K562 (cell line): ENCODE data around the gene SDC1. TPM values are rescaled to one million over a fixed set of nuclear protein-coding genes. Genes with fewer than 3 reads are reported as not detected.

Experiments used
- ATAC-seq: fragments of 200-7000 bp; cut with Tn5 transposase; 3 replicates; pipeline ENCODE4 v1.9.1; 2020; ENCODE audit warnings: moderate library complexity
- BruUV-seq: library from RNA; stranded (reverse); fragments of 400-500 nt; replicated peaks from 2 replicates; lab custom pipeline; 2021; lab: Mats Ljungman, UMichigan
- CTCF ChIA-PET: fragments of 300-600 bp; formaldehyde crosslinking; extraction: SDS; loops from one replicate; lab custom pipeline; 2021; ENCODE audit warnings: low intra/inter-chr PET ratio; lab: Yijun Ruan, JAX
- POLR2A ChIA-PET: fragments of 300-600, 350-650 bp; sonication (Branson Sonifier 250); formaldehyde crosslinking; extraction: SDS; loops from one replicate; lab custom pipeline; 2021; ENCODE audit warnings: antibody characterized with exemption, inconsistent platforms; lab: Yijun Ruan, JAX
- DNase-seq, 4 experiments: peaks; one replicate each; pipeline versions ENCODE4 v3.0.0 to v3.0.0-alpha.2; 2011 to 2018; ENCODE audit warnings: low spot score in 3 of 4, mixed read lengths in 3 of 4; ENCODE audit errors: extremely low read depth in 1 of 4
- FAIRE-seq: peaks from 2 replicates; lab custom pipeline; 2011; peaks lifted over from hg19 to GRCh38; lab: Jason Lieb, UNC
- H2AFZ ChIP-seq: 2 replicates; pipeline ENCODE4 v1.6.0; 2011; ENCODE audit warnings: low read depth, low read length, control low read depth, inconsistent platforms
- H3K27ac ChIP-seq: fragments of 200-600 bp; 3 replicates; pipeline ENCODE4 v1.8.0; 2011; ENCODE audit warnings: low read depth, mild to moderate bottlenecking, control low read depth, inconsistent platforms, low read length, moderate library complexity, mixed read lengths; ENCODE audit errors: extremely low read depth
- H3K27me3 ChIP-seq, 2 experiments: fragments of 300-600 bp in 1 of 2; 2 replicates in 1 of 2; 3 replicates in 1 of 2; pipeline versions ENCODE4 v1.6.0 to v1.8.0; 2011; ENCODE audit warnings: inconsistent platforms in 2 of 2, low read length in 2 of 2, mild to moderate bottlenecking in 1 of 2, mixed read lengths in 1 of 2, moderate library complexity in 1 of 2; ENCODE audit not compliant: control insufficient read depth in 2 of 2, insufficient read depth in 2 of 2
- H3K36me3 ChIP-seq: fragments of 300-600 bp; 3 replicates; pipeline ENCODE4 v1.8.0; 2011; ENCODE audit warnings: mild to moderate bottlenecking, low read length, inconsistent platforms; ENCODE audit not compliant: control insufficient read depth, insufficient read depth
- H3K4me1 ChIP-seq, 2 experiments: fragments of 200-600 bp in 1 of 2; replicated peaks in 1 of 2; 2 replicates in 1 of 2; 3 replicates in 1 of 2; pipeline versions ENCODE4 v1.5.1 to v1.8.0; 2011; ENCODE audit warnings: inconsistent platforms in 2 of 2, low read length in 2 of 2, mild to moderate bottlenecking in 1 of 2, mixed read lengths in 1 of 2, moderate library complexity in 1 of 2; ENCODE audit not compliant: control insufficient read depth in 2 of 2, insufficient read depth in 2 of 2
- H3K4me2 ChIP-seq: 2 replicates; pipeline ENCODE4 v1.6.1; 2011; ENCODE audit warnings: low read length, control low read depth, inconsistent platforms, mixed read lengths; ENCODE audit not compliant: insufficient read depth
- H3K4me3 ChIP-seq: fragments of 200-600 bp; sonication (generic), shearing (Covaris generic); 2 replicates; pipeline ENCODE4 v1.5.1; 2016; ENCODE audit warnings: control low read depth, inconsistent platforms
- H3K79me2 ChIP-seq: fragments of 200-600 bp; 3 replicates; pipeline ENCODE4 v1.8.0; 2011; ENCODE audit warnings: low read length, inconsistent platforms; ENCODE audit not compliant: control insufficient read depth, insufficient read depth
- H3K9ac ChIP-seq, 2 experiments: 2 replicates each; pipeline versions ENCODE4 v1.6.0 to v1.6.1; 2011; ENCODE audit warnings: low read depth in 2 of 2, low read length in 2 of 2, control low read depth in 1 of 2, inconsistent platforms in 1 of 2, mild to moderate bottlenecking in 1 of 2, mixed read lengths in 1 of 2; ENCODE audit not compliant: insufficient read depth in 1 of 2
- H3K9me1 ChIP-seq: one replicate; pipeline ENCODE4 v1.6.0; 2011; ENCODE audit warnings: inconsistent platforms, mild to moderate bottlenecking, low read length, moderate library complexity; ENCODE audit not compliant: control insufficient read depth, insufficient read depth
- H3K9me3 ChIP-seq: replicated peaks from 2 replicates; pipeline ENCODE4 v1.5.1; 2011; ENCODE audit warnings: low read depth, low read length, inconsistent platforms; ENCODE audit not compliant: control insufficient read depth, insufficient read depth
- H4K20me1 ChIP-seq: replicated peaks from 2 replicates; pipeline ENCODE4 v1.6.1; 2011; ENCODE audit warnings: low read length, inconsistent platforms, mixed read lengths; ENCODE audit not compliant: control insufficient read depth, insufficient read depth
- BACH1 ChIP-seq: fragments of 200-800 bp; sonication (Bioruptor generic); IDR thresholded peaks from 2 replicates; pipeline ENCODE4 v1.6.1; 2016; ENCODE audit warnings: missing genetic modification characterization, missing compliant biosample characterization
- HLTF ChIP-seq: fragments of 450-650 bp; IDR thresholded peaks from 2 replicates; pipeline ENCODE4 v1.6.1; 2016
- TAF7 ChIP-seq: fragments of 450-650 bp; IDR thresholded peaks from 2 replicates; pipeline ENCODE4 v1.6.1; 2016; ENCODE audit warnings: missing genetic modification characterization, missing compliant biosample characterization
- ZBTB5 ChIP-seq: fragments of 450-650 bp; IDR thresholded peaks from 2 replicates; pipeline ENCODE4 v1.6.1; 2017; ENCODE audit warnings: antibody characterized with exemption
- WGBS: fragments of 100-300 bp; shearing (Covaris generic); methylation state at CpG from one replicate; pipeline ENCODE4 v1.1.6; 2016; ENCODE audit warnings: low coverage, mixed read lengths; ENCODE audit not compliant: insufficient coverage; ENCODE audit errors: missing lambda C conversion rate; 5-methylcytosine and 5-hydroxymethylcytosine counted together
- in situ Hi-C: fragments of 300-500 bp; cut with MboI; formaldehyde crosslinking; loops from 4 replicates; pipeline ENCODE4 v1.15.0; 2018; ENCODE audit warnings: inconsistent platforms, mixed read lengths
- intact Hi-C: fragments of 100-400 bp; cut with micrococcal nuclease; formaldehyde crosslinking; loops from 2 replicates; pipeline ENCODE4 v1.14.2; 2022
- polyA plus RNA-seq, 8 experiments: library from polyadenylated mRNA; depleted of rRNA in 4 of 8; stranded (reverse) in 5 of 8; unstranded in 3 of 8; fragments of >200 nt; fragmentation: Nextera tagmentation in 2 of 8; fragmentation: Illumina TruSeq in 1 of 8; extraction: Ambion mirVana in 2 of 8; extraction: Trizol in 1 of 8; gene quantifications; 2 replicates each; pipeline versions ENCODE4 v1.2.1 to v1.2.3, GENCODE V29; 2011 to 2014; ENCODE audit warnings: inconsistent platforms in 1 of 8, missing spikeins in 1 of 8
- total RNA-seq, 7 experiments: library from RNA; depleted of rRNA in 6 of 7; stranded (reverse); fragments of >200 nt in 6 of 7; fragmentation: Illumina TruSeq in 2 of 7; extraction: Trizol in 2 of 7; gene quantifications; 2 replicates each; pipeline versions ENCODE4 v1.2.1 to v1.2.3, GENCODE V29; 2011 to 2021; ENCODE audit warnings: low replicate concordance in 1 of 7

SDC1 gene
- total and polyA plus RNA-seq, 9 of the 15 experiments (the other 6 are each of a cell fraction or from before 2014, with no cell fraction given): 0.06 to 2.7 (median 0.49) TPM

- WGBS: 29% methylated on average over 18 of the region's 19 CpGs
- Histone ChIP-seq H3K27ac (no peak overlapping the region), H3K4me1 (peaks cover 12 to 18% of the 10 kb centered on the region in 2 experiments), H3K79me2 (no peaks in the 10 kb centered on the region), H3K9ac (no peak overlapping the region), H3K9me3 (no peaks in the 10 kb centered on the region), H4K20me1 (no peaks in the 10 kb centered on the region), H2AFZ (0 out of 2 replicates have a peak overlapping the region, but pooled peaks have one; percentile 33), H3K4me3 (no peak overlapping the region), H3K9me1 (no peaks in the 10 kb centered on the region), H3K4me2 (no peak overlapping the region), H3K27me3 (peaks cover 0 to 8% of the 10 kb centered on the region in 2 experiments; a peak in 2 of 5 replicates), H3K36me3 (no peaks in the 10 kb centered on the region)
- DNase-seq (no peak), FAIRE-seq (no peak), ATAC-seq (no peak)
- ChIA-PET POLR2A (interaction anchor here (0.9 kb wide), 1 partner anchor 12 kb away, joined by 3 read pairs; no protein-coding TSS in a partner anchor), CTCF (no interaction called here)
- no TSS peak for BruUV-seq
- intact Hi-C loops (no loop called here), in situ Hi-C loops (no loop called here)
- TF ChIP-seq ZBTB5: no peak
- TF ChIP-seq TAF7 (tag): no peak
- TF ChIP-seq BACH1: no peak
- no peak for TF ChIP-seq HLTF
These were observed 33.8 kb downstream of the SDC1 start for GRCh38 chr2:20190876-20191713.
